Activated naive CD8-positive, alpha-beta T cell treated with anti-CD3 and anti-CD28 coated beads, Interleukin-2, amount 10 ng/mL, durations not matched to agents 7 days and 5 days (primary cell): ENCODE results near the gene ANKS3. TPM values are rescaled to one million over a fixed set of nuclear protein-coding genes. Genes with fewer than 3 reads are reported as not detected.

Source experiments
- ATAC-seq: fragments of 150-1000 bp; cut with Tn5 transposase; one replicate; pipeline ENCODE4 v1.10.0; 2021; ENCODE audit warnings: low read depth, moderate library complexity
- POLR2A ChIA-PET: fragments of 350-600 bp; sonication (Branson Sonifier 250); formaldehyde crosslinking; loops from one replicate; lab custom pipeline; 2021; ENCODE audit warnings: antibody characterized with exemption; lab: Charles Lee
- DNase-seq: peaks from one replicate; pipeline ENCODE4 v3.0.0; 2021
- H3K27ac Mint-ChIP-seq: one replicate; pipeline ENCODE4 v1.8.0; 2022; ENCODE audit warnings: mild to moderate bottlenecking, mixed read lengths
- H3K27me3 Mint-ChIP-seq: one replicate; pipeline ENCODE4 v1.8.0; 2022; ENCODE audit warnings: mild to moderate bottlenecking, moderate library complexity, mixed read lengths
- H3K36me3 Mint-ChIP-seq: one replicate; pipeline ENCODE4 v1.8.0; 2021; ENCODE audit warnings: mild to moderate bottlenecking, mixed read lengths
- H3K4me1 Mint-ChIP-seq: one replicate; pipeline ENCODE4 v1.8.0; 2021; ENCODE audit warnings: mixed read lengths
- H3K4me3 Mint-ChIP-seq: one replicate; pipeline ENCODE4 v1.8.0; 2022; ENCODE audit warnings: mild to moderate bottlenecking, moderate library complexity, mixed read lengths
- H3K9me3 Mint-ChIP-seq: one replicate; pipeline ENCODE4 v1.8.0; 2021; ENCODE audit warnings: mixed read lengths
- total RNA-seq, 2 experiments: library from RNA; stranded (reverse); gene quantifications; one replicate each; pipeline ENCODE4 v1.2.3, GENCODE V29; 2021

Gene ANKS3
- total RNA-seq, 2 experiments from 2014 or later: 20.4 to 20.5 TPM

GRCh38 chr16:4704491-4704890, 29.6 kb downstream of the ANKS3 start:
- ATAC-seq (no peak), DNase-seq (no peak)
- no peaks in the 10 kb centered on the region for H3K27me3 Mint-ChIP-seq
- H3K4me1 Mint-ChIP-seq: peaks cover 23% of the 10 kb centered on the region
- peak overlapping the region; percentile 58 for H3K27ac Mint-ChIP-seq
- H3K4me3 Mint-ChIP-seq: no peak overlapping the region
- POLR2A ChIA-PET: interaction anchor here (1.4 to 2.5 kb wide), 2 partner anchors 10 to 30 kb away, joined by 4 to 12 read pairs; partner anchors contain the start of genes DNAAF8 and NUDT16L1
- H3K36me3 Mint-ChIP-seq: peaks cover 11% of the 10 kb centered on the region
- H3K9me3 Mint-ChIP-seq: no peaks in the 10 kb centered on the region

DNA sequence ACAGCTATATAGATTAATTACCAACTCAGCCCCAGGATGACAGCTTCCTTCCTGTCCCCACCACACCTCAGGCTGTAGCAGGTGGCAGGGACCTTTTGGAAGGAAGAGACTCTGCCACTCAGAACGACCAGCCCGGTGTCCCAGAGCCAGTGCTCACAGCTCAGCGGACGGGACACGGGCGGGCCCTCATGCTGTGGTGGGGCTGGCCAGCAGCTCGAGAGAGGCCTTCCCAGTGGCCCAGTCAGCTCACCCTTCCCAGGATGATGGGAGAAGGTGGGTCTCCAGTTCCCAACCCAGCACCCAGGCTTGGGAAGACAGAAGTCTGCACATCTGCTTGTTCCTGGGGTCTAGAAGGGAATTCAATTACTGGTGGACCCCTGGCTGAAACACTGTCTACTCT, 30.2 kb downstream of the ANKS3 start:
- POLR2A ChIA-PET: interaction anchor here (1.4 to 2.5 kb wide), 2 partner anchors 10 to 31 kb away, joined by 4 to 12 read pairs; partner anchors contain the start of genes DNAAF8 and NUDT16L1
- Mint-ChIP-seq H3K4me3 (no peak overlapping the region), H3K36me3 (peaks cover 13% of the 10 kb centered on the region), H3K9me3 (no peaks in the 10 kb centered on the region), H3K27ac (no peak overlapping the region), H3K27me3 (no peaks in the 10 kb centered on the region), H3K4me1 (peaks cover 26% of the 10 kb centered on the region)
- ATAC-seq (no peak), DNase-seq (no peak)

GRCh38 chr16:4702466-4702808, 31.6 kb downstream of the ANKS3 start:
- Mint-ChIP-seq H3K4me1 (peaks cover 26% of the 10 kb centered on the region), H3K9me3 (no peaks in the 10 kb centered on the region), H3K4me3 (no peak overlapping the region), H3K27me3 (no peaks in the 10 kb centered on the region), H3K27ac (no peak overlapping the region), H3K36me3 (peaks cover 13% of the 10 kb centered on the region)
- ATAC-seq (no peak), DNase-seq (no peak)
- POLR2A ChIA-PET: interaction anchor here (1.0 kb wide), 1 partner anchor 14 kb away, joined by 3 read pairs; no protein-coding TSS in a partner anchor

- H3K27ac Mint-ChIP-seq: no peak overlapping the region
- DNase-seq: no peak
- peaks cover 26% of the 10 kb centered on the region for H3K4me1 Mint-ChIP-seq
- no peak for ATAC-seq
- POLR2A ChIA-PET: interaction anchor here (1.0 kb wide), 1 partner anchor 14 kb away, joined by 3 read pairs; no protein-coding TSS in a partner anchor
- H3K27me3 Mint-ChIP-seq: no peaks in the 10 kb centered on the region
- H3K4me3 Mint-ChIP-seq: no peak overlapping the region
- peaks cover 12% of the 10 kb centered on the region for H3K36me3 Mint-ChIP-seq
- H3K9me3 Mint-ChIP-seq: no peaks in the 10 kb centered on the region
These were observed 32.1 kb downstream of the ANKS3 start for GRCh38 chr16:4701791-4702465.

DNA sequence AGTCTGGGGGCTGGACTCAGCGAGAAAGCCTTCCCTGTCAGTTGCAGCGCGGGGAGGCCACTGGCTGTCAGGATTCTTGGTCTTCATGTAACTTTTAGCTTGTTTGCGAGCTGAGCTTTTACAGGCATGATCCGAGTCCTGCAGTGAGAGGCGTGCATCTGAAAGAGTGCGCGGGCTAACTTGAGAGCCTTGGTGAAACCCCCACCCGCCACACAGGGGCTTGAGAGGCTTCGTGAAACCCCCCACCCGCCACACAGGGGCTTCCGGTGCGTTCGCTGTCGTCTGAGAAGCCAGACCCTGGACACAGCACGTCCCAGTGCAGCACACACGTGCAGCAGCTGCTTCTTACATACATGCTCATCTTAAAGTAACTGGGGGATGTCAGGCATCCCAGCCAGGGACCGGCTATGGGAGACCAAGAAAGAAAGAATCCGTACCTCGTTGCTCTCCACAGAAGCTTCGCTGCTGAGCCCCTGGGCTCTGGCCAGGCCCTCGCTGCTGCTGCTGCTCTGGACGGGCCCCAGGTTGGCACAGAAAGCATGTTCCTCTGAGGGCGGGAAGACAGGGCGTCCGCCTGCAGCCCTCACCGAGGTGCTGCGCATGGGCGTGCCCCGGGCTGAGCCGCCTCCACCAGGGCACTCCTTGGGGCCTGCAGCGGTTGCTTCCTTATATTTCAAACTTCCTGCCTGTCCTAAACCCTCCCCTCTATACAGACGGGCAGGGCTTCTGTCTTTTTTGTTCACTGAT, 32.9 kb downstream of the ANKS3 start:
- Mint-ChIP-seq H3K27ac (no peak overlapping the region), H3K4me1 (peaks cover 26% of the 10 kb centered on the region), H3K36me3 (peaks cover 8% of the 10 kb centered on the region), H3K9me3 (no peaks in the 10 kb centered on the region), H3K4me3 (no peak overlapping the region), H3K27me3 (no peaks in the 10 kb centered on the region)
- POLR2A ChIA-PET: interaction anchor here (1.0 to 1.8 kb wide), 2 partner anchors 33 to 84 kb away, joined by 4 to 7 read pairs; partner anchors contain the start of genes ANKS3 and DNAAF8
- ATAC-seq: no peak
- DNase-seq: no peak

- ATAC-seq: peak; percentile 83
- peaks cover 8% of the 10 kb centered on the region for H3K36me3 Mint-ChIP-seq
- peak overlapping the region; percentile 37 for H3K4me3 Mint-ChIP-seq
- POLR2A ChIA-PET: interaction anchor here (1.0 to 1.8 kb wide), 4 partner anchors 34 to 83 kb away, joined by 3 to 7 read pairs (median 4); partner anchors contain the start of genes ANKS3, DNAAF8 and MGRN1
- H3K27me3 Mint-ChIP-seq: no peaks in the 10 kb centered on the region
- peak overlapping the region; percentile 60 for H3K27ac Mint-ChIP-seq
- no peaks in the 10 kb centered on the region for H3K9me3 Mint-ChIP-seq
- peaks cover 27% of the 10 kb centered on the region for H3K4me1 Mint-ChIP-seq
- peak; percentile 55 for DNase-seq
These were observed 33.6 kb downstream of the ANKS3 start for GRCh38 chr16:4700380-4700996.

DNA sequence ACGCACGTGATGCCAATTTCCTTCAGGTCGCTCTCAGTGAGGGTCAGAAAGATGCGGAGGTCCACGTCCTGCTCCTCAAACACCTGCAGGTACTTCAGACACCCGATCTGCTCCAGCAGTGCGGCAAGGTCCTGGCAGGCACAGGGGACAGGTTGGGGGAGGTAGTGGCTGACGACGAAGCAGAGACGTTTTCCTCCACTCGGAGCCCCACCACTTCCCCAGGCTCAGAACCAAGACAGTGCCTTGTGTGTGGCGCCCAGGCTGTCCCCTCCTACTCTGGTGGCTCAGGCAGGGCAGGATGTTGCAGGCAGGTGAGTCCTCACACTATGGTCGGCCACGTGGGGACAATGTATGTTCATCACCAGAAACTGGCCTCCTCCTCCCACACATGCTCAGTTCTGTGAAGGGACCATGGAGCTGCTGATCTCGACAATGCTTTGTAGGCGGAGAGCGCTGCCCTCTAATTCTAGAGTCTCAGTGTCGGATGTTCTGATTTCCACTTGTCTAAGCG, 35.0 kb downstream of the ANKS3 start:
- no peaks in the 10 kb centered on the region for H3K27me3 Mint-ChIP-seq
- peaks cover 31% of the 10 kb centered on the region for H3K4me1 Mint-ChIP-seq
- no peak for DNase-seq
- POLR2A ChIA-PET: interaction anchor here (1.2 to 1.8 kb wide), 2 partner anchors 35 to 75 kb away, joined by 4 to 7 read pairs; partner anchors contain the start of genes ANKS3, DNAAF8 and MGRN1
- peaks cover 8% of the 10 kb centered on the region for H3K36me3 Mint-ChIP-seq
- H3K4me3 Mint-ChIP-seq: no peak overlapping the region
- H3K9me3 Mint-ChIP-seq: no peaks in the 10 kb centered on the region
- H3K27ac Mint-ChIP-seq: no peak overlapping the region
- no peak for ATAC-seq

DNA sequence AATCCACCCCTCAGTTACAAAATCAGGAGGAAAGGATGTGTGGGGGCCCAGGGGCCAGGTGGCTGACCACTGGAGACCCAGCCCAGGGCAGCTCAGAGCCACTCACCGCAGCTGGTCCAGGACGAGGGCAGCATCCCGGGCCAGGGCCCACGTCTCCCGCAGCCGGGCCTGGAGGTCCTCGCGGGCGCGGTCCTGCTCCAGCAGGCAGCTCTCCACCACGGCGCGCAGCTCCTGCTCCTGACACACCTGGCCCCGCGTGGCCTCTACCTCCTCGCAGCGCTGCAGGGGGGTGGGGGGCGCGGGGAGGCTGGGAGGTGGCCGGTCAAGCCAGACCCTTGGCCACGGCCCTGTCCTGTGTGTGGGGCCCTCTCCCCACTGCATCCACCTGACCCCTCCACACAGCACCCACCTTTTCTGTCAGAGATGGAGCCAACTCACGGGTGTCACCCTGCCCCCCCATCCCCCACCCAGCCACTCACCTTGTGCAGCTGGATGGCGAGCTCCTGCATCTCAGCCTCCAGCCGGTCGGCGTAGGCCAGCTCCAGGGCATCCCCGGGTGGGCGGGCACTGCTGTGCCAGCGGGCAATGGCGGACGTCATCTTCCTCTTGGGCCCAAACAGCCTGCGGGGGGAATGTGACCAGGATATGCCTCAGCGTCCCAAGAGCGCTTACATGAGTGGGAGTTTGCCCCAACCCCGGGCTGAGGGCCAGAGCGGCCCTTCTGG, 35.6 kb downstream of the ANKS3 start:
- DNase-seq (no peak), ATAC-seq (no peak)
- Mint-ChIP-seq H3K9me3 (no peaks in the 10 kb centered on the region), H3K27ac (no peak overlapping the region), H3K36me3 (peaks cover 8% of the 10 kb centered on the region), H3K27me3 (no peaks in the 10 kb centered on the region), H3K4me1 (peaks cover 27% of the 10 kb centered on the region), H3K4me3 (no peak overlapping the region)
- POLR2A ChIA-PET: no interaction called here

GRCh38 chr16:4697848-4698291, 36.2 kb downstream of the ANKS3 start:
- Mint-ChIP-seq H3K4me3 (no peak overlapping the region), H3K27me3 (no peaks in the 10 kb centered on the region), H3K27ac (no peak overlapping the region), H3K9me3 (no peaks in the 10 kb centered on the region), H3K4me1 (peaks cover 25% of the 10 kb centered on the region), H3K36me3 (peaks cover 8% of the 10 kb centered on the region)
- DNase-seq (no peak), ATAC-seq (no peak)
- POLR2A ChIA-PET: no interaction called here

- no peak overlapping the region for H3K4me3 Mint-ChIP-seq
- ATAC-seq: no peak
- peaks cover 8% of the 10 kb centered on the region for H3K36me3 Mint-ChIP-seq
- no peak overlapping the region for H3K27ac Mint-ChIP-seq
- POLR2A ChIA-PET: interaction anchor here (1.2 kb wide), 1 partner anchor 73 kb away, joined by 4 read pairs; the partner anchor contains the start of gene MGRN1
- peaks cover 30% of the 10 kb centered on the region for H3K4me1 Mint-ChIP-seq
- no peak for DNase-seq
- no peaks in the 10 kb centered on the region for H3K9me3 Mint-ChIP-seq
- H3K27me3 Mint-ChIP-seq: no peaks in the 10 kb centered on the region
These were observed 36.9 kb downstream of the ANKS3 start for GRCh38 chr16:4696905-4697847.

DNA sequence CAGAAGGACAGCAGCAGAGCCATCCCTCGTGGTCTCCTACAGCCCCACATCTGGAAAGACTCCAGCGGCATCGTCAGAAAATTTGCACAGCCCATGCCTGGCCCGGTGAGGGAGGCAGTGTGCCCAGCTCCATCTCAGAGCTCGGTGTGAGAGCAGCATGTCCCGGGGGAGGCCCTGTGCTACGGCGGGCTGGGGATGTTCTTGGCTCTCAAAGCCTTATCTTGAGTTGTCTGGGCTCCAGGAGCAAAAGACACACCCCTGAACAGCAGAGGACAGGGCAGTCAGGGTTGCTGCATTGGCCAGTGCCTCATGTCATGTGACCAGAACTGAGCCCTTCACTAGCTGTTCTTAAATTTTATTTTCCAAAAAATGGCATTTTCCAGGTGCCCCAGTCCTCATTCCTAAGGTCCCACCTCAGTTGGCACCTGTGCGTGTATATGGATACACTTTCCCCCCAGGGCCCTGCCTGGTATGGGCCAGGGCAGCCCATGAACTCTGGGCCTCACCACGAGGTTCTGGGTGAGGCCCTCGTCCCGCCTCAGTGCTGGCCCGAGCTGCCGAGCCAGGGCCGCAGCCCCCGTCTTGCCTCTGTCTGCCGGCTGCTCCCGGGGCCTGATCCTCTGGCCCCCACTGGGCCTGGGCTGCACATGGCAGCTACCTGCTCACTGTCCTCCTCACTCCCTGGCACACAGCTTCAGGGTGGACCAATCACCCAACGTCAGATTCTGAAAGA, 37.7 kb downstream of the ANKS3 start:
- POLR2A ChIA-PET: interaction anchor here (1.2 to 1.3 kb wide), 3 partner anchors 11 to 72 kb away, joined by 3 to 5 read pairs (median 4); partner anchors contain the start of gene MGRN1
- H3K36me3 Mint-ChIP-seq: peaks cover 8% of the 10 kb centered on the region
- H3K27ac Mint-ChIP-seq: no peak overlapping the region
- no peak for DNase-seq
- no peaks in the 10 kb centered on the region for H3K27me3 Mint-ChIP-seq
- H3K9me3 Mint-ChIP-seq: no peaks in the 10 kb centered on the region
- peaks cover 29% of the 10 kb centered on the region for H3K4me1 Mint-ChIP-seq
- no peak for ATAC-seq
- H3K4me3 Mint-ChIP-seq: no peak overlapping the region
